AML-193 (cell line): ENCODE results near the gene TENM4.

Source experiments
- DNase-seq, 2 experiments: peaks; one replicate each; lab custom pipeline; 2025; lab: John Stamatoyannopoulos, UW

TENM4 gene

DNA sequence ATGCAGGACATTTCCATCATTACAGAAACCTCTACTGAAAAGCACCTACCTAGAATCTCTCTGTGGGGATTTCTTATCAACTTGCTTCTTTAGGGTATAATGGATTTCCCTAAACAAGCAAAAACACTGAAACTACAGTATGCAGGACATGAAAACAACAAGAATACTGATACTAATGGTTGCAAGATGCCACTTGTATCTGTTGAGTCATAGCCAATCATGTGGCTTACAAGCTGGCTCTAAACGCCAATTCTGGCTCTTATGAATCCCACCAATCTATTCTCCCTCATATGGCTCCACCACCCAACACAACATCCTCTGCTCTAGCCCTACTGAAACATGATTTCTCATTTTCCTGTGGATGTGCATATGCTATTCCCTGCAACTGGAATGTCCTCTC lies 22.6 kb downstream of the TENM4 start:
- no peak for DNase-seq

DNA sequence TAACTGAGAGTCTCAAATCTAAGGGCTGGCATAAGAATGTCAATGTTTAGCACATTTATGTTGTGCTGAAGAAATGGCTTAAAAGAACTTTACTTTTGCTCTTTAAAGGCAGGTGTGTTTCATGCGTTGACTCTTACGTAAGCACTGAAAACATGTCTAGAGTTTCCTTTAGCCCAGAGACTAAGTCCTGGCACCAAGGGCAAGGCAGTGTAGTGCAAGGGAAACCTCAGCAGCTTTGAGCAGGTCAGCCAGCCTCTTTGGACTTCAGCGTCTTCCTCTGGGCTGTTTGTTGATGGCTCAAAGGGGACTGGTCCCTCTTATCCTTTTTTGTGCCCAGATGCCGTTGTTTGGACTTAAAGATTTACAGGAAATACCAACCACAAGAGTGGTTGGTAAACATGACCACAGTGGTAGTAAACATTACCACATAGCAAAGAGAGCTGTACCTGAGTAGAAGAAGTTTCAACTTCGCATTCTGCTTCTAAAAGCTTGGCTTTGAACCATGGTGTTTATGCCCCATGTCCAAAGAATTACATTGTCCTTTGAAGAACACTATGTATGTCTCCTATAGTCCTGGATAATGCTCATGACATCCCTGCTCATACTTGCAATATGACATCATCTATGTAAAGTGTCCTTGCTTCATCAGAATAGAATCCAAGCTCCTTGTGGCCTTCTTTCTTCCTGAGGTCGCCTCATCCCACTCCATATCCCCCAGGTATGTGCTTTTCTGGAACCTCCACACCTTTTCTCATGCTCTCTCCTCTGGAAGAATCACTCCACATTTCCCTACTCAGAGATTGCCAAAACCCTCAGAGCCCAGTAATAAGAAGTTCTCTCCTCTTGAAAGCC lies 23.5 kb downstream of the TENM4 start:
- no peak for DNase-seq

DNA sequence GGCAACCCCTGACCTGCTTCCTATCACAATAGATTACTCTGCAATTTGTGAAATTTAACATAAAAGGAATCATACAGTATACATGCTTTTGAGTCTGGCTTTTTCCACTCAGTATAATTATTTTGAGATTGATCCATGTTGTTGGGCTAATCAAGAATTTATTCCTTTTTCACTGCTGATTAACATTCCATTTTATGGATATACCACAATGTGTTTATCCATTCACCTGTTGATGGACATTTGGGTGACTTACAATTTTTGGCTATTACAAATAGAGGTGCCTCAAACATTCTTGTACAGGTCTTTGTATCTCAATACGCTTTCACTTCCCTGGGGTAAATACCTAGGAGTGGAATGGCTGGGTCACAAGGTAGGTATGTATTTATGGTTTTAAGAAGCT lies 24.9 kb downstream of the TENM4 start:
- DNase-seq = no peak

DNA sequence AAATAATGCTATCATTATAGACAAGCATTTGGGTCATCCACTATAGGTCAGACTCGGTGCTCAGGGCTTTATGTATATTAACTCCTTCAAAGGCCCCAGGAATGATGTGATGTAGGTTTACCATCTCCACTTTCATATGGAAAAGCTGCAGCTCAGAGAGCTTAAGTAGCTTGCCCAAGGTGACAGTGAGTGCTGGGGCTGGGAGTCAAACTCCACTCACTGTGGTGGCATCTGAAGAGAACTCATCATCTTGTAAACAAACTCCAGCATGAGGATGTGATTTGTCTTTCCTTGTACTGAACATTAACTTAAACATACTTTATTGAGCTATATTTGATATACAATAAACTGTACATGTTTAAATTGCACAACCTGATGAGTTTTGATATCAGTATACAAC lies 25.4 kb downstream of the TENM4 start:
- DNase-seq = no peak

DNA sequence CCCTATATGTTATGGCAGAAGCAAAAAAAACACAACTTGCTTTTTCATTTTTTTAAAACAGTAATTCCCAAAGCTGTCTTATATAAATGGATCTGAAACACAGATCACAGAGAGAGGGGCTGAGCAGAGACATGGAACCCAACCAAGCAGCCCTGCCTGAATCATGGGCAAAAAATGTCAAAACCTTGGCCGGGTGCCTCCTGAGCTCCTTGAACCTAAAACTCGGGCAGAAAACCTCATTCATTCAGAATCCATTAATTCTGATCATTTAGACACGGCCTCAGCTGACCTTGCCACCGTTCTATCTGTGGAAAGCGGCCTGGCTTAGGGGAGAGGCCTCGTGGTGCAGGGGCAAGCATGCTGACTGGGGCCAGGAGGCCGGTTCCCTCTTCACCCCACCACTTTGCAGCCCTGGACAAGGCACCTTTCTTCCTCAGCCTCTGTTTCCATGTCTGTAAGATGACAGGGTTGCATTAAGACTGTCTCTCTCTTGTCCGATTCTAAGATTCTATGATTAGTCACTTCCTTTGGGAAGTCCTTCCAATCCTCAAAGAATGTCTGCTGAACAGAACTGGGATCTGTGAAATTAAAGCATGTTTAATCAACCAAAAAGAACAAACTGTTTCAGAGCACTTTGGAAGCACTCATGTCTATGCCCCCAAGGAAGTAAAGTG lies 26.0 kb downstream of the TENM4 start:
- DNase-seq = no peak

DNA sequence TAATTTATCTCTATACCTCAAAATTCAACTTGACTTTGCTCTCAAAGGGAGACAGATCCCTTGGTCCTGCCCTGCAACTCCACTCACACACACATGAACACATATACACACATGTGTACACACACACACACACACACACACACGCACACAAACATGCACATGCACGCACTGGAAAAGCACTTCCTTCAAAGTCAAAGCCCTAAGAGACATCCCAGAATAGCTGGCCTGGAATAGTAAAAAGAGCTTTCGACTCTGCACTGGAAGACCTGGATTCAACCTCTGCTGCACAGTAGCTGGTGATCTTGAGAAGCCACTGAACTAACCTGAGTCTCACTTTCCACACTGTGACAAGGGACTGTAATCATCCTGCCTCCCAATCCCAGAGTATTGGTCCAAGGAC lies 26.8 kb downstream of the TENM4 start:
- DNase-seq = no peak

DNA sequence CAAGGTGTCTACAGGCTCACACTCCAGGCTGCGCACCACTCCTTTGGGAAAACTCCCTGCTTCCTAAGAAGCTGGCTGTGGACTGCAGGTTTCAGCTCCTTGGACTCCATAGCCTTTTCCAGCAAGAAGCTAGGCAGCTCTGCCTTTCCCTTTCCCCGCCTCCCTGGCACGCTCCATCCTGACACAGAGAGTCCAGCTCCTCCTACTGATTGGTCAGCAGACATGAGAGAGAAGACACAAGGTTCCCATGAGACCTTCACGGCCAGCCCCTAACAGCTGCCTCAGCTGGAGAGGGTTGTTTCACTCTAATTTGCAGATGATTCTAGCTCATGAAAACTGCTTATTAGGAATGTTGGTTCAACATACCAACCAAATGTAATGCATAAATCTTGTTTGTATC lies 27.6 kb downstream of the TENM4 start:
- no peak for DNase-seq

DNA sequence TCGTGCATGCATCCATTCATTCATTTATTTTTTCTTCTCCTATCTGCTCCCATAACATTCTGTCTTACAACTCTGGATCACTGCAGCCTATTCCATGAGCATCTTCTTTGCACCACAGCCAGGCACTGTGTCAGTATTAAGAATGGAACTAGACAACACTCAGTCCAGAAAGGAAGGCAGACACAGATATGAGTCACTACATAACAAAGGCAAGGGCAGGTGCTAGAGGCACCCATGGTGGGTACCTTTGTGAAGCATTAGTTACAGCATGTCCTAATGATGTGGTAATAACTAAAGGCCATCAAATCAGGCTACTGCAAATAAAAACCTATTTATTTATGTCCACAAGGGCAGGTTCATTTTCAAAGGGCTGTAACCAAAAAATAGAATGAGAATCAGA lies 28.1 kb downstream of the TENM4 start:
- no peak for DNase-seq

DNA sequence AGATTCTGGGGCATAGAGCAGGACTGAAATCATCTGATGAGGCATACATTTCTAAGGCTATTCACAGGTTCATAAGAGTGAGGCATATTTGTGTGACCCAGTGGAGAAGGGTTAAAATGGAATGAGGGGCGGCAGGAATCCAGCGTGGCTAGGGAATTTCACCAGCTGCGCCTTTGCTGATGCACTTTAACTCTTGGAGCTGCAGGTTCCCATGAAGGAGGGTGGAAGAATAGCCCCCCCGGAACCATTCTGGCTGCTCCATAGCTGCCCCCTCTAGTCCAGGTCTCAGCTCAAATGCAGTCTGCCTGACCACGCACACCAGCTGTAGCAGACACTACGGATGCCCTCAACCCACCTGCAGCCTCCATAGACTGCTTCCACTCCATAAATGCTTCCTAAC lies 31.5 kb downstream of the TENM4 start:
- no peak for DNase-seq

DNA sequence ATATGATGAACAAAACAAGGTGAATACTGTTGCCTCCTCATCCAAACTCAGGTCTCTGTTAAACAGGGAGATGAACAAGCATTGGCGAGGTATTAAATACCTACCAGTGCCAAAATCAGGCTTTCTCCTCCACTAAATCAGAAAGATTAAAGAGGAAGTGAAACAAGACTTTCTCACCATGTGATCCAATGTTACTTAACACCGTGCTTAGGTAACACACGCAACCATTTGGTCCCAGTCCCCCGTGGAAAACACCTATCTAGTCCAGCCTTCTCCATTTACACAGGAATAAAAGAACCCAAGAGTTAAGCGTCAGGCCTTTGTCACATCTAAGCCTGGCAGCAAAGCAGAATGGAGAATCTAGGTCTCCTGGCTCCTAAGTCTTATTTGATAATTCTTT lies 34.5 kb downstream of the TENM4 start:
- DNase-seq = peak; percentile 9 to 23

DNA sequence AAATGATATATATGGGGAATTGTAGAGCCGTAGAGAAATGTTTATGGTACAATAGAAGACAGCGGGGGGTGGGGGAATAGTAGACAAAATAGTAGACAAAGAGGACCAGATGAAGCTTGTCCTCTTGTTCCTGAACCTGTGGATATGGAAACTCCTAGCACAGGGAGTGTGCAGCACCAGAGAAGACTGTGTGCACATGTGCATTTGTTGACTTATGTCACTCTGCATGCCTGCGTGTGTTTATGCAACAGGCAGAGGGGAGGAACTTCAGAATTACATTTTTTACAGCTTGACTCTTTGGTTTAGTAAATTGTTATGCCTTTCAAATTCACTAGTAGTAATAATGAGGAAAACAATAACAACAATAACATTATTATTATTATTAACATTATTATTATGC lies 36.0 kb downstream of the TENM4 start:
- DNase-seq = no peak

DNA sequence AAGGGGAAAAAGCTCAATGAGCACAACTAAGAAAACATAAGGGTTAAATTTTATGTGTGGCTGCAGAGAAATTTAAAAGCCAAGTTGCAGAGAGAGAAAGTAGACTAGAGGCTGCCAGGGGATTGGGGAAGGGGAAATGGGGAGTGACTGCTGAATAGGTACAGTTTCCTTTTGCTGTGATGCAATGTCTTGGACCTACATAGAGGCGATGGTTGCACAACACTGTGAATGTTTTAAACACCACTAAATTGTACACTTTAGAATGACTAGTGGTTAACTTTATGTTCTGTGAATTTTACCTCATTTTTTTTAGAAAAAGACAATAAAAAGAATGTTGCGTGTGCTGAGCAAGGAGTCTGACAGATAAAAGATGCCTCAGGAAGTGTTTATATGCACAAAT lies 36.5 kb downstream of the TENM4 start:
- DNase-seq = peak; percentile 76 to 87

DNA sequence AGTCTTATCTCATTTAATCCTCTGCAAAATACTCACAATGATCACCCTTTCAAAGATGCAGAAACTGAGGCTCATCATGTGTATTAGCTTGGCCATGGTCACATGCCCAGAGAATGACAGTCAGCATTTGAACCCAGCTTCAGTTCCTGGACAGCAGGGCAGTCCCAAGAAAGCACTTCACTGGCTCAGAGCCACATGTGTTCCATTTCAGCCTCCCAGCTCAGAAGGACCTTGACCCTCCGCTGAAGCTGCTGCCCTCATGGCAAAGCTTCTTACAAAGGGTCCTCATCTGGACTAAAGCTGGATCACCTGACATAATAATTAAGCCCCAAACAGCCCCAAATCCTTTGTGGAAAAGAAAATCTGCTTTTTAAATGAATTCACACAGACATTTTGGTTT lies 37.0 kb downstream of the TENM4 start:
- DNase-seq = no peak

DNA sequence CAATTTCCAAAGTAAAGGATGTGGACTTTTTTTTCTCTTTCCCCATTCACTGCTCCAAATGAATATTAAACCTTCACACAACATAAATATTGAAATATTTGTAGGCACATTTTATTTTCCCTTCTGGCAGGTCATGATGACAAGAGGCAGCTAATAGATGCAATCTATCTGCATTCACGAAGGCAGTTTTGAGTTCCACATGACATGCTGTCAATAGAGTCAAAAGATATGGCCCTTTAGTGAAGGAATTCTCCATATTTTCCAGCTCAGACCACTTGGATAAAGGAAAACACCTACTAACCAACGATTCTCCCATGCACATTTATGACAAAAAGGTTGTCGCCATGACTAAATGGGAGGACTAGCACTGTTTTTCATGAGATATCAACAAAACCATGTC lies 37.9 kb downstream of the TENM4 start:
- DNase-seq = no peak

DNA sequence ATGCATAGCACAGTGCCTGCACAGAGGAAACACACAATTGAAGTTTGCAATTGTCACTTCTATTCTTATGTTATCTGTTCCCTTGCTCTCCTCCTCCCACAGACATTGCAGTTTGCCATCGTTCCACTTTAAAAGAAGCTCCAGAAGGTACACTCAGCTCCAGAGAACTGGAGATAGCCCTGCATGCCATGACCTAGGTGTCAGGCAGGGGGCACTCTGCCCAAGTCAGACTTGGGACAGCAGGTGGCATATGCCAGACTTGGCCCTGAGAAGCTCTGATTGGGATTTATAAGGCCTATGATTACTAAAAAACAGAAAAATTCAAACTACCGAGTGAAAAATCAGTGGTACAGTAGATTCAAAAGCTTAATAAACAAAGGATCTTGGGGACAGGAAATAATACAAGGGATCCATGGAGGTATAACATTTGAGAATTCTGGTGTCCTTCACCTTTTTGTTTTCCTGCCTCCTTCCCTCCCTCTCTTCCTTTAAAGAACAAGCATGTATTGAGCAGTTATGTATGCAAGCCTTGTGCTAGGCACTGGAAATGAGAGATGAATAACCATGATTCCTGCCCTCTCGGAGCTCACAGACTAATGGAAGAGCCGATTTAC lies 40.0 kb downstream of the TENM4 start:
- peak in 1 of 2 experiments; percentile 26 for DNase-seq

DNA sequence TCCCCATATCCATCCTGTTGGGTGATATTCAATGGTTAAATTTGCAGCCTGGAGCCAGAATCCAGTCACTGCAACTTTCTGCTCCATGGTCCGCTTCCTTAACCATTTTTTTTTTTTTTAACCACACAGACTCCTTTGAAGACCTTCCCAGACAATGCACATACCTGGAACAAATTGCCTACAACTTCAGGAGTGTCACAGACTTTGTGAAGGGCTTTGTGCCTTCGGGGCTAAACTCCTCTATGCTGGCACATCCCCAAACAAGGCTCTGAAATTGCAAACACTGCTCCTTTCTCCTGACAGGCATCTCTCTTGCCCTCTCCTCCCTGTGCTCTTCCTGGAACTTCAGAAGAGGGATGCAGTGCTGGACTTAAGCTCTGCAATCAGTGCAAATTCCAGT lies 40.6 kb downstream of the TENM4 start:
- DNase-seq = no peak

DNA sequence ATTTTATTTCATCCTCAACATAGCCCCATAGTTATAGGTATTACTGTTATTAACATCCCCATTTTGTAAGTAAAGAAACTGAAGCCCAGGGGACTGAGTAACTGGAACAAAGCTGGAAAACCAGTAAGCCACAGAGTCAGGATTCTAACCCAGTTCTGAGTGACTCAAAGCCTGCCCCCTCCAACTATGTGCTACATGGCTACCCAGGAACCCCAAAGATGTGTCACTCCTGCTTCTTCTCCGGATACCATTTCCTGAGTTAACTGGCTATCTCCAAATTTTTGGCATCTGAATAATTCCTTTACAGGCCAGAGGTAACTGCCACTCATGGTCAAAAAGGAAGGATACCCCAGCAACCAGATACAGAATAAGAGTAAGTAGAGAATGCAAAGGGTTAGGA lies 43.6 kb downstream of the TENM4 start:
- no peak for DNase-seq

DNA sequence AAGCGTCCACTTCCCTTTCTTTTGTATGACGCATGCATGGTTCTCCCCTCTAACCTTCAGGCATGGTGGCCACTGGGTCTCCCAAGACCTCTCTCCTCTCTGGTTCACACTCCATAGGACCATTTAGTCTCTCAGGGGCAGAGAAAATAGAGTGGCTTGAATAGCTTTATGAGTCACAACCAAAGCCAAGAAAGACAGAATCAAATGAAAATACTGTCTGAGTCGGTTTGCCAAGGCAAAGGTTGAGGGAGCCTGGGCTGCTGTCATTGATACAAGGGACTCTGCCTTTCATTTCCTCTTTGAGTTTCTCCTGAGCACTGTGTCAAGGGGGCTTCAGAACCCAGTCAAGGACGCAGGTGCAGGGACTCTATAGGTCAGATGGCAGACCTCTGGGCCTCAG lies 44.2 kb downstream of the TENM4 start:
- DNase-seq = no peak

DNA sequence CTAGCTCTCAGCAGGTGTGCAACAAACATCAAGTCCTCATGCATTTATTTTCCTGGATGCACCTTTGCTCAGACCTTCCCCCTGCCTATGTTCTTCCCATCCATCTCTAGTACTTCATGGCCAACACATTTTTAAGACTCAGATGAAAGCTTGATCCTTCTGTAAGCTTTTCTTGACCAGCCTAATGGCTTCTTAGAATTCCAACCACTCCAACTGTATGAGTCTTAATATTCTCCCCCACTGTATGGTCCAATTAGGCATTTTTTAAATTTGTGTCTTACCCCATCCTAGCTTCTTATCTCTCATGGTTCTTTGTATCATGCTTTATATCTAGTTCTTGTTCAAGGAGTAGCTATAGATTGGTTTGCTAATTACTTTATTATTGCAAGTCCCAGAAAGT lies 44.8 kb downstream of the TENM4 start:
- no peak for DNase-seq

DNA sequence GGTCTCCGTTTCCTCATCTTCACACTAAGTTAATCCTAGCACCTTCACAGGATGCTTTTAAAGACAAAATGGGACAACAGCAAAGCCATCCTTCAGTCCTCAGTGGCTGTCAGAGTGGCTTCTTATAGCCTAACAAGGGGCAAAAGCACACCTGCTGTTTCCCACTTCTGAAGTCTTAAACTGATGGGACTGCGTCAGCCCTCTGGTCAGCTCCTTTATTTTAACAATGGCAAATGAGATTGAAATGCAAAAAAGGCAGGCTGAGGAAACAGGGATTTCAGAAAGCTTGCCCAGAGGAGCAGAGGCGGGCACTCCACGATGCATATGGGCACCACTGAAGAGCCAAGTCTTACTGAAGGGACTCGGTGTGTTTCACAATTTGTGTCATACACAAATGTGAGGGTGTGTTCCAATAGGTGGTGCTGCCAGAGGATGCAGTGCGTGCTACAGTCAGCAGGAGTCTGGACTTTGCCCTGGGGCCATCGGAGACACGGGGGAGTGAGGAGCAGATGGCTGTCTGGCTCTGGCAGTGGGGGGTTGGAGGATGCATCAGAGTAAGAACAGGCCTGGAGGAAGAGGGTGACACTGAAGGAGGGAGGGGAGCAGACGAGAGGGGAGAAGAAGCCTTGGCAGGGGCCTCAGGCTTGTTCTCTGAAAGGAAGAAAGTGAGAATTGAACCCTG lies 47.3 kb downstream of the TENM4 start:
- no peak for DNase-seq

DNA sequence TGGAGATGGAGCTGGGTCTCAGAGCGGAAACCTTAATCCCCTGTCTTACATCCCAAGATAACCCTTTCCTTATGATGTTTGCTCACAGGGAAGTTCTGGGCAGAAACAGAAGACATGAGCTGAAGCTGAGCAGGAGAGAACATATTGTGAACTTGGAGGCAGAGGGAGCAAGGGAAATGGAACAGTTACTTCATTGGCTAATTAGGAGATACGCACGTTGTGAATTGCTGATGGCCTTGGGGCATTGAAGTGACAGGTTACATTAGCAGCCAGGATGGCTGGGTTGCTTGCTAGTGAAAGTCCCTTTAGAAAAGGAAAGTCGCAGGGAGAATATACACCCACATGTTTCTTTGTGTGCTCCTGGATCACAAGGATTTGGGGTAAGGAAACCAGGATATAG lies 48.7 kb downstream of the TENM4 start:
- DNase-seq = no peak

DNA sequence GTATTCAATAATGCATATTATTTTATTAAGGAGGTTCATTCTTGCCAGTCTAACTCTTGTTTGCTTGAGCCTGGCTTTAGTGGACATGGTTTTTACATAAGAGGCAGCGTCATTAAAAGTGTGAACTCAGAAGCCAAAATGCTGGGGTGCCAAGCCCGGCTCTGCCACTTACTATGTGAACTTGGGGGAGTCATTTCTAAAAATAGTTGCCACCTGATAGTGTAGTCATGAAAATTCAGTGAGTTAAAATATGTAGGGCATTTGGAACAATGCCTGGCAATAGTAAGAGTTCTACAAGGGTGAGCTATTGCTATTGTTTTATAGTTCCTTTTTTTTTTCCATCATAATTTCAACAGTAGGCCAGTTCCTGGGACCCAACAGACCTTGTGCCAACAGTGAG lies 49.9 kb downstream of the TENM4 start:
- no peak for DNase-seq

DNA sequence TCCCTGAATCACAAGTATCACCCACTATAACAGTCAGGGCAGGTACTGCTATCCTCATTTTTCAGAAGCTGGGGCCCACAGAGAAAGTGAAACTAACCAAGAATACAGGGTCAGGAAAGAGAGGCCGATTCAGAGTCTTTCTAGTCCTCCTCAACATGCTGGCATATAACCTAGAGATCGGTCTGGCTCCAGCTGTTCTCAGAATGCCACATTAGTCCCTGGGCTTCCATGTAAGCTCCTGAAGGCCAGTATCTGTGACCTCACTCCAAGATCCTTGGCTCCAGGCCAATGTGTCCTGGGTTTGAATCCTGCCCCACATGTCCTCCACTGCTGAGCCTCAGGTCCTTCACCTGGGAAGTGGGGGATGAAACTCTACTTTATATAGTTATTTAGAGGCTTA lies 50.4 kb downstream of the TENM4 start:
- DNase-seq = no peak
